AG09309 (cell line): ENCODE measurements around the gene COPS6.

Experiments used
- DNase-seq: peaks from one replicate; pipeline ENCODE4 v3.0.0-alpha.2; 2010; ENCODE audit warnings: low read depth
- H3K4me3 ChIP-seq: 2 replicates; pipeline ENCODE4 v1.5.1; 2011; ENCODE audit warnings: mild to moderate bottlenecking, low read depth, low read length, moderate library complexity; ENCODE audit not compliant: control insufficient read depth
- TF ChIP-seq, protein P1 (sequence below): IDR thresholded peaks from 2 replicates; pipeline ENCODE4 v1.5.1; 2011; ENCODE audit warnings: mild to moderate bottlenecking, low read depth, low read length, inconsistent platforms; ENCODE audit not compliant: insufficient read depth, control insufficient read depth; ENCODE audit errors: missing control alignments

COPS6 gene

DNA sequence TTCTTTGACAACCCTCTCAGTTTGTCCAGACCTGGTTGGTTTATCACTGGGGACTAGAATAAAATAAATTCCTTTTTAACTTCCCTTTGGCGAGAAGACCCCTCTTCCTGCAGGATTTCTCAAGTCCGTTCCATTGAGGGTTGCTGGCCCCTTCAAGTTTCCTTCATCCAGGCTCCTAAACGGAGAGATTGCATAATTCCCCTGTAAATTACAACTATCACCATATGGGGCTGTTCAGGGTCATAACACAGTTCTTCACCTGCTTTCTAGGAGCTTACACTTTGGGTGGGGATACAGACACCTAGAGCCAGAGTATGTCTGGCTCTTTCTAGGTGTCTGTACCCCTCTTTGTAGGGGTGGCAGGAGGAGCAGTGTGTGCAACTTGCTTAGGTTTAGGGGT lies 3.3 kb upstream of the COPS6 start:
- TF ChIP-seq, protein P1, sequence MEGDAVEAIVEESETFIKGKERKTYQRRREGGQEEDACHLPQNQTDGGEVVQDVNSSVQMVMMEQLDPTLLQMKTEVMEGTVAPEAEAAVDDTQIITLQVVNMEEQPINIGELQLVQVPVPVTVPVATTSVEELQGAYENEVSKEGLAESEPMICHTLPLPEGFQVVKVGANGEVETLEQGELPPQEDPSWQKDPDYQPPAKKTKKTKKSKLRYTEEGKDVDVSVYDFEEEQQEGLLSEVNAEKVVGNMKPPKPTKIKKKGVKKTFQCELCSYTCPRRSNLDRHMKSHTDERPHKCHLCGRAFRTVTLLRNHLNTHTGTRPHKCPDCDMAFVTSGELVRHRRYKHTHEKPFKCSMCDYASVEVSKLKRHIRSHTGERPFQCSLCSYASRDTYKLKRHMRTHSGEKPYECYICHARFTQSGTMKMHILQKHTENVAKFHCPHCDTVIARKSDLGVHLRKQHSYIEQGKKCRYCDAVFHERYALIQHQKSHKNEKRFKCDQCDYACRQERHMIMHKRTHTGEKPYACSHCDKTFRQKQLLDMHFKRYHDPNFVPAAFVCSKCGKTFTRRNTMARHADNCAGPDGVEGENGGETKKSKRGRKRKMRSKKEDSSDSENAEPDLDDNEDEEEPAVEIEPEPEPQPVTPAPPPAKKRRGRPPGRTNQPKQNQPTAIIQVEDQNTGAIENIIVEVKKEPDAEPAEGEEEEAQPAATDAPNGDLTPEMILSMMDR: no peak
- no peak overlapping the region for H3K4me3 ChIP-seq
- no peak for DNase-seq

DNA sequence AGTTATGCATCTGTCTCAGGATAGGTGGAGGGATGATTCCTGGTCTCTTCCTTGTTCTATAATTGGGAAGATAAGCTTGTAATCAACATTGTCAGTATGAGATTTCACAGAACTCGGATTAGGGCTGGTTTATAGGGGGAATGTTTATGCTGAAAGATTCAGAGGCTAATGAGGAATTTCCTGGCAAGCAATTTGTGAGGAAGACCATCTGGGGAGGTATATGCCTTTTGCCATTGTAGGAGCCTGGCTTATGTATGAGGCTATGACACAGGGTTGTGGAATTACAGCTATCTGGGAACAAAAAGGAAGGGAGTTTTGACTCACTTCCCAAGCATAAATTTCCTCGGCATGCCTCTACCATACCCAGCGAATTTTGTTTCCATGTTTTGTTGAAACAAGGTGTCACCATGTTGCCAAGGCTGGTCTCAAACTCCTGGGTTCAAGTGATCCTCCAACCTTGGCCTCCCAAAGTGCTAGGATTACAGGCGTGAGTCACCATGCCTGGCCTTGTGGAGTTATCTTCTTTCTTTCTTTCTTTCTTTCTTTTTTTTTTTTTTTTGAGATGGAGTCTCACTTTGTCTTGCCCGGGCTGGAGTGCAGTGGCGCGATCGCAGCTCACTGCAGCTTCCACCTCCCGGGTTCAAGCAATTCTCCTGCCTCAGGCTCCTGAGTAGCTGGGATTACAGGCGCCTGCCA lies 1.6 kb upstream of the COPS6 start:
- peak; percentile 92 for DNase-seq
- TF ChIP-seq, protein P1: no peak
- H3K4me3 ChIP-seq: no peak overlapping the region

DNA sequence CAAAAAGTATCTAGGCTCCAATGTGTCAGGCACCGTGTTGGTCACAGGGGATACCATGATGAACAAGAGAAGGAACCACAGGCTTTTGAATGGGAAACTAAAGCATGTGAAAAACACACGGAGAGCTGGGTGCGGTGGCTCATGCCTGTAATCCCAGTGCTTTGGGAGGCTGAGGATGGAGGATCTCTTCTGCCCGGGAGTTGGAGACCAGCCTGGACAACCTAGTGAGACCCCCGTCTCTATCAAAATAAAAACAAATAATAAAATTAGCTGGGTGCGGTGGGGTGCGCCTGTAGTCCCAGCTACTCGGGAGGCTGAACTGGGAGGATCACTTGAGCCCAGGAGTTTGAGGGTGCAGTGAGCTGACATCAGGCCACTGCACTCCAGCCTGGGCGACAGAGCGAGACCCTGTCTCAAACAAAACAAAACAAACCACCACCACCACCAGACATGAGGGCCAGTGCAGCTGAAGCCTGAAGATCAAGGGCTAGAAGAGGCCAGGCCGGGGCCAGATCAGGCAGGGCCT lies 611 bp upstream of the COPS6 start:
- H3K4me3 ChIP-seq: peak overlapping the region; percentile 80
- TF ChIP-seq, protein P1: no peak
- no peak for DNase-seq

DNA sequence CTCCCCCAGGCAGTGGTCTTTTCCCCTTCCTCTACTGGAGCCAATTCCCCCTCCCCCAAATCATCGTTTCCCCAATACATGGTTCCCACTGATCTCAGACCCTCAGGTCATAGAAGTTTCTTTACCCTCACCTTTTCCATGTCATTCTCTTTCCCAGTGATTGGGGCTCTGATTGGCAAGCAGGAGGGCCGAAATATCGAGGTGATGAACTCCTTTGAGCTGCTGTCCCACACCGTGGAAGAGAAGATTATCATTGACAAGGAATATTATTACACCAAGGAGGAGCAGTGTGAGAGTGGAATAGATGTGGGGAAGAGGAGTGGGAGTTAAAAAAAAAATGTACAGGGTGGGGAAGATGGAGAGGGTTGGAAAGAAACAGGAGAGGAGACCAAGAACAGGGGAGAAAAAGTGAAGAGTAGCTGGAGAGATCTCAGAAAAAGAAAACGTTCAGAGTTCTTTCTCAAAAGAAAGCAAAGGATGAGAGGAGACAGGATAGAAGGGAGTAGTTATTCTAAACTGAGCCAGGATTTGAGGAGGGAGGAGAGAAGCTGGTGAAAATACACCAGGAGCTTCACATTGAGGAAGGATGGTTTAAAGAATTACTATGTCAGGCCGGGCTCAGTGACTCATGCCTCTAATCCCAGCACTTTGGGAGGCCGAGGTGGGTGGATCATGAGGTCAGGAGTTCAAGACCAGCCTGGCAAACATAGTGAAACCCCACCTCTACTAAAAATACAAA lies 858 bp downstream of the COPS6 start:
- peak overlapping the region; percentile 80 for H3K4me3 ChIP-seq
- no peak for DNase-seq
- TF ChIP-seq, protein P1: no peak

DNA sequence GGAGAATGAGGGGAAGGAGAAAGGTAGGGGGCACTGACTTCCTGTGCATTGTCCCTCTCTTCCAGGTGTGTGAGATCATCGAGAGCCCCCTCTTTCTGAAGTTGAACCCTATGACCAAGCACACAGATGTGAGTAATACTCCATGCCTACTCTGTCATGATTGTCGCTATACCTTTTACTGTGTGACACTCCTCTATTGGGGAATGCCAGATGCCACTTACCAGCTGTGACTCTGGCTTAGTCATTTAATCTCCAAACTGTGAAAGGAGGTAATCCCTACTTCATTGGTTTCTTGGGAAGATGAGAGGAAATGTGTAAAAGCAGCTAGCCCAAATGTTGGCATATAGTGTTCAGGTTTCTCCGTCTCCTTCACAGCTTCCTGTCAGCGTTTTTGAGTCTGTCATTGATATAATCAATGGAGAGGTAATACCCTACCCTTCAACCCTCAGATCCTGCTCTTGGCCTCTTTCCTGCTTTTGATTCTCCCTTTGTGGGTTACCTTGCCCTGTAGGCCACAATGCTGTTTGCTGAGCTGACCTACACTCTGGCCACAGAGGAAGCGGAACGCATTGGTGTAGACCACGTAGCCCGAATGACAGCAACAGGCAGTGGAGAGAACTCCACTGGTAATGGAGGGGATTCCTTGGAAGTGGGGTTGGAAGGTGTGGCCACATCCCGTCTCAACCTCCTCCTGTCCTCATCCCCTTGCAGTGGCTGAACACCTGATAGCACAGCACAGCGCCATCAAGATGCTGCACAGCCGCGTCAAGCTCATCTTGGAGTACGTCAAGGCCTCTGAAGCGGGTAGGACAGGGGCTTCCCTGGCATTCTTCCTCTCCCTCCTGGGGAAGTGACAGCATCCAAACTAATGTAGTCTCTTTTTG lies 2.0 kb downstream of the COPS6 start:
- TF ChIP-seq, protein P1: no peak
- no peak overlapping the region for H3K4me3 ChIP-seq
- no peak for DNase-seq
